ENCODE results near the gene SMIM45.
A peak's percentile ranks its signal among the peaks of the same experiment; 100 is the strongest.

Gene SMIM45

GRCh38 chr22:41932353-41932752, 19.6 kb upstream of the SMIM45 start:
- no peaks in the 10 kb centered on the region for H3K27me3 ChIP-seq (ENCODE audit: control insufficient read depth in 3 of 3, insufficient read depth in 3 of 3, low read depth in 1 of 3, low read length in 3 of 3)
- H3K14ac ChIP-seq (ENCODE audit: low read length), result peak overlapping the region; percentile 57
- H2AK5ac ChIP-seq (ENCODE audit: low read depth, low read length), result no peak overlapping the region
- H4K8ac ChIP-seq (ENCODE audit: low read depth, low read length), result peak overlapping the region; percentile 50
- no peak for DNase-seq (ENCODE audit: low spot score)
- peaks cover 3% of the 10 kb centered on the region for H3K79me1 ChIP-seq (ENCODE audit: low read depth, low read length)
- WGBS, 2 donors (ENCODE audit: extremely low coverage in 2 of 2, insufficient read length in 2 of 2, insufficient replicate concordance in 1 of 2), result no CpG with 5 or more reads among the region's 12 CpGs
- peak overlapping the region; percentile 86 for H3K23ac ChIP-seq (ENCODE audit: low read depth, low read length, poor library complexity)
- H3K18ac ChIP-seq (ENCODE audit: low read length), result no peak overlapping the region
- H2BK120ac ChIP-seq (ENCODE audit: low read depth, low read length), result no peak overlapping the region
- H3K27ac ChIP-seq (replicated peaks; ENCODE audit: low read length), result no peak overlapping the region
- no peaks in the 10 kb centered on the region for H3K9me3 ChIP-seq (replicated peaks in 1 of 2; ENCODE audit: control insufficient read depth in 2 of 2, insufficient read depth in 1 of 2, low read depth in 1 of 2, low read length in 2 of 2)
- peak overlapping the region; percentile 39 for H2BK15ac ChIP-seq (ENCODE audit: low read length)
- no peak overlapping the region for H2BK5ac ChIP-seq (ENCODE audit: low read length)
- no peak overlapping the region for H4K91ac ChIP-seq (ENCODE audit: low read depth, low read length, poor library complexity)
- H3K36me3 ChIP-seq (replicated peaks in 1 of 2; ENCODE audit: control insufficient read depth in 2 of 2, insufficient read depth in 2 of 2, low read length in 2 of 2), result peaks cover 10 to 39% of the 10 kb centered on the region in 2 donors
- H3K4me1 ChIP-seq (ENCODE audit: control insufficient read depth in 2 of 2, insufficient read depth in 1 of 2, low read depth in 1 of 2, low read length in 2 of 2), result peaks cover 18 to 19% of the 10 kb centered on the region in 2 donors
- no peak overlapping the region for H2AFZ ChIP-seq (ENCODE audit: low read length)
- H2BK12ac ChIP-seq (ENCODE audit: low read length), result no peak overlapping the region
- no peak overlapping the region for H3K4me3 ChIP-seq (ENCODE audit: low read length in 2 of 2)
- peak overlapping the region; percentile 91 for H3K9ac ChIP-seq (ENCODE audit: low read depth, low read length, poor library complexity)
- H3K4me2 ChIP-seq (ENCODE audit: insufficient read depth, low read length, poor library complexity, severe bottlenecking), result no peak overlapping the region
- peak overlapping the region; percentile 68 for H3K4ac ChIP-seq (ENCODE audit: low read length)

GRCh38 chr22:41933411-41934177, 18.4 kb upstream of the SMIM45 start:
- peak overlapping the region; percentile 72 for H4K8ac ChIP-seq (ENCODE audit: low read depth, low read length)
- peak overlapping the region; percentile 46 for H2BK5ac ChIP-seq (ENCODE audit: low read length)
- H2BK15ac ChIP-seq (ENCODE audit: low read length), result no peak overlapping the region
- H3K27me3 ChIP-seq (ENCODE audit: control insufficient read depth in 3 of 3, insufficient read depth in 3 of 3, low read depth in 1 of 3, low read length in 3 of 3), result no peaks in the 10 kb centered on the region
- WGBS, 2 donors (ENCODE audit: extremely low coverage in 2 of 2, insufficient read length in 2 of 2, insufficient replicate concordance in 1 of 2), result no CpG with 5 or more reads among the region's 16 CpGs
- H3K79me1 ChIP-seq (ENCODE audit: low read depth, low read length), result peaks cover 5% of the 10 kb centered on the region
- H3K4me3 ChIP-seq (ENCODE audit: low read length in 2 of 2), result peak overlapping the region in 1 of 2 donors; percentile 41
- H3K4me1 ChIP-seq (ENCODE audit: control insufficient read depth in 2 of 2, insufficient read depth in 1 of 2, low read depth in 1 of 2, low read length in 2 of 2), result peaks cover 10 to 11% of the 10 kb centered on the region in 2 donors
- no peak overlapping the region for H2BK120ac ChIP-seq (ENCODE audit: low read depth, low read length)
- no peaks in the 10 kb centered on the region for H3K9me3 ChIP-seq (replicated peaks in 1 of 2; ENCODE audit: control insufficient read depth in 2 of 2, insufficient read depth in 1 of 2, low read depth in 1 of 2, low read length in 2 of 2)
- no peak overlapping the region for H2AK5ac ChIP-seq (ENCODE audit: low read depth, low read length)
- no peak overlapping the region for H4K91ac ChIP-seq (ENCODE audit: low read depth, low read length, poor library complexity)
- H3K4me2 ChIP-seq (ENCODE audit: insufficient read depth, low read length, poor library complexity, severe bottlenecking), result no peak overlapping the region
- H2BK12ac ChIP-seq (ENCODE audit: low read length), result no peak overlapping the region
- H3K18ac ChIP-seq (ENCODE audit: low read length), result peak overlapping the region; percentile 71
- no peak overlapping the region for H3K4ac ChIP-seq (ENCODE audit: low read length)
- no peak overlapping the region for H2AFZ ChIP-seq (ENCODE audit: low read length)
- peak overlapping the region; percentile 22 for H3K9ac ChIP-seq (ENCODE audit: low read depth, low read length, poor library complexity)
- no peak overlapping the region for H3K27ac ChIP-seq (replicated peaks; ENCODE audit: low read length)
- peaks cover 13 to 50% of the 10 kb centered on the region in 2 donors for H3K36me3 ChIP-seq (replicated peaks in 1 of 2; ENCODE audit: control insufficient read depth in 2 of 2, insufficient read depth in 2 of 2, low read length in 2 of 2)
- H3K23ac ChIP-seq (ENCODE audit: low read depth, low read length, poor library complexity), result no peak overlapping the region
- no peak for DNase-seq (ENCODE audit: low spot score)
- no peak overlapping the region for H3K14ac ChIP-seq (ENCODE audit: low read length)

GRCh38 chr22:41934284-41935014, 17.5 kb upstream of the SMIM45 start:
- Histone ChIP-seq H3K27ac (replicated peaks; ENCODE audit: low read length) (no peak overlapping the region), H3K14ac (ENCODE audit: low read length) (no peak overlapping the region), H4K8ac (ENCODE audit: low read depth, low read length) (no peak overlapping the region), H2AK5ac (ENCODE audit: low read depth, low read length) (no peak overlapping the region), H3K23ac (ENCODE audit: low read depth, low read length, poor library complexity) (no peak overlapping the region), H3K79me1 (ENCODE audit: low read depth, low read length) (peaks cover 11% of the 10 kb centered on the region), H4K91ac (ENCODE audit: low read depth, low read length, poor library complexity) (no peak overlapping the region), H3K27me3 (ENCODE audit: control insufficient read depth in 3 of 3, insufficient read depth in 3 of 3, low read depth in 1 of 3, low read length in 3 of 3) (no peaks in the 10 kb centered on the region), H2BK15ac (ENCODE audit: low read length) (peak overlapping the region; percentile 37), H2BK5ac (ENCODE audit: low read length) (peak overlapping the region; percentile 46), H3K4me3 (ENCODE audit: low read length in 2 of 2) (no peak overlapping the region), H3K18ac (ENCODE audit: low read length) (no peak overlapping the region), H3K9me3 (replicated peaks in 1 of 2; ENCODE audit: control insufficient read depth in 2 of 2, insufficient read depth in 1 of 2, low read depth in 1 of 2, low read length in 2 of 2) (peaks cover 0 to 2% of the 10 kb centered on the region in 2 donors), H3K4me2 (ENCODE audit: insufficient read depth, low read length, poor library complexity, severe bottlenecking) (no peak overlapping the region), H2AFZ (ENCODE audit: low read length) (no peak overlapping the region), H2BK12ac (ENCODE audit: low read length) (no peak overlapping the region), H3K4ac (ENCODE audit: low read length) (no peak overlapping the region), H3K4me1 (ENCODE audit: control insufficient read depth in 2 of 2, insufficient read depth in 1 of 2, low read depth in 1 of 2, low read length in 2 of 2) (peaks cover 2 to 3% of the 10 kb centered on the region in 2 donors), H3K9ac (ENCODE audit: low read depth, low read length, poor library complexity) (peak overlapping the region; percentile 22), H3K36me3 (replicated peaks in 1 of 2; ENCODE audit: control insufficient read depth in 2 of 2, insufficient read depth in 2 of 2, low read length in 2 of 2) (peaks cover 22 to 59% of the 10 kb centered on the region in 2 donors), H2BK120ac (ENCODE audit: low read depth, low read length) (no peak overlapping the region)
- WGBS, 2 donors (ENCODE audit: extremely low coverage in 2 of 2, insufficient read length in 2 of 2, insufficient replicate concordance in 1 of 2), result no CpG with 5 or more reads among the region's 17 CpGs
- no peak for DNase-seq (ENCODE audit: low spot score)

- H3K9ac ChIP-seq (ENCODE audit: low read depth, low read length, poor library complexity), result no peak overlapping the region
Observed at GRCh38 chr22:41935015-41935351, 17.0 kb upstream of the SMIM45 start.

More at GRCh38 chr22:41935015-41935351, 17.0 kb upstream of the SMIM45 start:
- no peak overlapping the region for H2BK120ac ChIP-seq (ENCODE audit: low read depth, low read length)
- WGBS, 2 donors (ENCODE audit: extremely low coverage in 2 of 2, insufficient read length in 2 of 2, insufficient replicate concordance in 1 of 2), result no CpG with 5 or more reads among the region's 4 CpGs
- H3K79me1 ChIP-seq (ENCODE audit: low read depth, low read length), result peaks cover 11% of the 10 kb centered on the region
- H3K4me1 ChIP-seq (ENCODE audit: control insufficient read depth in 2 of 2, insufficient read depth in 1 of 2, low read depth in 1 of 2, low read length in 2 of 2), result peaks cover 0 to 2% of the 10 kb centered on the region in 2 donors
- no peak overlapping the region for H2BK5ac ChIP-seq (ENCODE audit: low read length)
- no peak overlapping the region for H3K27ac ChIP-seq (replicated peaks; ENCODE audit: low read length)
- H3K36me3 ChIP-seq (replicated peaks in 1 of 2; ENCODE audit: control insufficient read depth in 2 of 2, insufficient read depth in 2 of 2, low read length in 2 of 2), result peaks cover 22 to 63% of the 10 kb centered on the region in 2 donors
- H3K18ac ChIP-seq (ENCODE audit: low read length), result peak overlapping the region; percentile 48
- H3K4me3 ChIP-seq (ENCODE audit: low read length in 2 of 2), result no peak overlapping the region
- no peak overlapping the region for H3K4ac ChIP-seq (ENCODE audit: low read length)
- H3K14ac ChIP-seq (ENCODE audit: low read length), result no peak overlapping the region
- no peak overlapping the region for H4K8ac ChIP-seq (ENCODE audit: low read depth, low read length)
- H2AK5ac ChIP-seq (ENCODE audit: low read depth, low read length), result peak overlapping the region; percentile 37
- H3K23ac ChIP-seq (ENCODE audit: low read depth, low read length, poor library complexity), result no peak overlapping the region
- H3K4me2 ChIP-seq (ENCODE audit: insufficient read depth, low read length, poor library complexity, severe bottlenecking), result no peak overlapping the region
- H2BK12ac ChIP-seq (ENCODE audit: low read length), result no peak overlapping the region
- H2BK15ac ChIP-seq (ENCODE audit: low read length), result peak overlapping the region; percentile 37
- H3K9me3 ChIP-seq (replicated peaks in 1 of 2; ENCODE audit: control insufficient read depth in 2 of 2, insufficient read depth in 1 of 2, low read depth in 1 of 2, low read length in 2 of 2), result peaks cover 0 to 2% of the 10 kb centered on the region in 2 donors
- H3K27me3 ChIP-seq (ENCODE audit: control insufficient read depth in 3 of 3, insufficient read depth in 3 of 3, low read depth in 1 of 3, low read length in 3 of 3), result no peaks in the 10 kb centered on the region
- no peak for DNase-seq (ENCODE audit: low spot score)
- H4K91ac ChIP-seq (ENCODE audit: low read depth, low read length, poor library complexity), result no peak overlapping the region
- no peak overlapping the region for H2AFZ ChIP-seq (ENCODE audit: low read length)

All from neuronal stem cell (in vitro differentiated cells).